EL (cell line): ENCODE data around the gene KRTAP4-6.
A peak's percentile ranks its signal among the peaks of the same experiment; 100 is the strongest.
"Not testable (repeated sequence)": the region's sequence is repeated elsewhere in the genome, so short reads cannot be mapped to it uniquely, and the experiment has no call there.

Experiments used
- DNase-seq: peaks from one replicate; pipeline ENCODE4 v3.0.0-alpha.2; 2016

KRTAP4-6 gene

DNA sequence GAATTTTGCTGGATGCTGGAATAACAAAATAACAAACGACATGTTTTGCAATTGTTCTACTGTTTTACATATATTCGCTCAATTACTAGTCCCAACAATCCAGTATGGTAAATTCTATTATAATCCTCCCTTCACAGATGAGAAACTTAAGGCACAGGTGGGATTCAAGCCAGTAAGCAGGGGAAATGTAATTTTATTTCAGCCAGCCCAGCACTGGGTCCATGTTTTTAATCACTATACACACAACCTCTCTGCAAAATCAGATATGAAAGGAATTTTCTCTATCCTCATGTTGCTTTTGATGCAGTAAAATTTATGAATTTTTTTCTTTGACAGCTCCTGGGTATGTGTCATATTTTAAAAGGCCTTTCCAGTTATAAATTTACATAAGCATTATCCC is 4.9 kb upstream of the KRTAP4-6 start:
- DNase-seq, result no peak

DNA sequence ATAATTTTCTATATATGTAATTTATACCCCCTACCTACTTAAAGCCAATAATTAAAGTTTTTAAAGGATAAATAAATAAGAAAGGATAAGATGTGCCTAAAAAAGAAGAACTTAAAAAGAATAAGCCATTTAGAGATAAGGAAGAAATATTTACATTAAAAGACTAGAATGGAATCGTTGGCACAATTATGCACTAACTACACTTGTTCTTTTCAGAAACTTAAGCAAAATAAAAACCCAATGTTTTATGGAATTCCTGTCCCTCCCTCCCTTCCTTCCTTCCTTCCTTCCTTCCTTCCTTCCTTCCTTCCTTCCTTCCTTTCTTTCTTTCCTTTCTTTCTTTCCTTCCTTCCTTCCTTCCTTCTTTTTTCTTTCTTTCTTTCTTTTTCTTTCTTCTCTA is 4.5 kb upstream of the KRTAP4-6 start:
- no peak for DNase-seq

DNA sequence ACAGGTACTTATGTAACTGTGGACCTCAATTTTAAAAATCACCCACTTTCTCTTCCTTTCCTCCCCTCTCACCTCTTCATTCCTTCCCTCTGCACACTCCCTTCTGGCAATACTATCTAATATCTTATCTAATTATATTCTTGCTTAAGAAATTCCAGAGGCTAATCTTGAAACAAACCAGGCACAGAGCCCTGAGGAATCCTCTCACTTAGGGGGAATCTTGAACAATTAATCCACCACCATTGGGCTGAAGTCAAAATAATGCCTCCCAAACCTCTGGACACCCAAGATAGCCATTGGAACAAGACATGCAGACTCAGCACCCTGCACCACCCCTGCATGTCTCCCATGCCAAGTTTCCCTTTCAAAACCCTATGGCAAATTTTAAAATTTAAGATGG is 1.0 kb upstream of the KRTAP4-6 start:
- no peak for DNase-seq

DNA sequence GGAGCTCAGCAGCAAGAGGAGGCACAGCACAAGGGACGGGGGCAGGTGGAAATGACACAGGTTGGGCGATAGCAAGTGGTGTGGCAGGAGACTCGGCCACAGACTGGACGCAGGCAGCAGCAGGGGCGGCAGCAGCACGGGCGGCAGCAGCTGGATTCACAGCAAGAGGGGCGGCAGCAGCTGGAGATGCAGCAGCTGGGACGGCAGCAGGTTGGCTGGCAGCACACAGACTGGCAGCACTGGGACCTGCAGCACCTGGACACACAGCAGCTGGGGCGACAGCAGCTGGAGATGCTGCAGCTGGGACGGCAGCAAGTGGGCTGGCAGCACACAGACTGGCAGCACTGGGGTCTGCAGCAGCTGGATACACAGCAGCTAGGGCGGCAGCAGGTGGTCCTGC is 479 bp downstream of the KRTAP4-6 start:
- DNase-seq, result not testable (repeated sequence)

DNA sequence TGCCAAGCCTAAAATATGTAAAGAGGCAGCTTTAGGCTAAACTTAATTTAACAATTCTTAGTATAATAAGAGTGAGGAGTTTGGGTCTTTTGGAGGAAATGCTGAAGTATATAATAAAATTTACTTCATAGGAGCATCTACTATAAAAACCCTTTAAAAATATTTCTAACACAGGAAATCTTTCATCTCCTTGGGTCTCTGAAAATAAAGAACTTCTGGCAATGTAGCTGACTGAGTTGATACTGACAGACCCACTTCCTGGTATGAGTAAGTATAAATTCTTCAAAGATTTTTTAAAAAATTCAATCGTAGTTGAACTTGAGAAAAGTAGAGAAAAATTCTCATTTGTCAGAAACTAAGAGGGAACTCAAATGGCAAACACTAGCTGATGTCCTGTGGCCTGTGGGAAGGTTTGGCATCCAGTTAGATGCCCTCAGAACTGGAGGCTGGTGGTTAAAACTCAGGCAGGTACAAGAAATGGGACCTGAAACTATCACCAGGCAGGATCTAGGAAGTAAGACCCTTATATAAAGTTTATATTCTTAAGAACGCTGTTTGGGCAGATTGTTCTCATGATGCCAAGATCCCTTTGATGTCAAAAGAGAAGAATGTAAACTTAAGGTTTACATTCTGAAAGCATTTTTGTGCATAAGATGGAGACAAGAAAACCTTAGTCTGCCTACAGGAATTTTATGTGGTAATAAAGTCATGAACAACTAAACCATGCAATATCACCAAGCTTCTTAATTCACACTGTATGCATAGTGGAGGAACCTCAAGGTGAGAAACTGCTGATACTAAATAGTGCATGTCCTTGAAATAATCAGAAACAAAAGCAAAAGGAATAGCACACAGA is 6.2 kb downstream of the KRTAP4-6 start:
- DNase-seq, result no peak

DNA sequence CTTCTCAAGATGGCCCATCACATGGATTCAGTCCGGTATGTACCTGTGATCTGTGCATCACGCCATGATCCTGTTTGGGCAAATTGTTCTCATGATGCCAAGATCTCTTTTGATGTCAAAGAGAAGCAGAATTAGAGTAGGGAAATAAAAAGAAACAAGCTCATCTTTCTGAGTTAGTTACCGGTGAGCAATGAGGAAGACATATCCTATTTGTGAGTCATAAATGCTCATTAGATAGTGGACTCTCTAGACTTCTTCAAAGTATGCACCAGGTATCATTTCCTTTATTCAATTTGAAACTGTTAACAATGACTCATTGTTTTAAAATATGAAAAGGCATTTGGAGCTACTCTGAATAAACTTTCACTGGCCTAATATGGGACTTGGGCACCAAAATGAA is 8.4 kb downstream of the KRTAP4-6 start:
- DNase-seq, result peak; percentile 73

DNA sequence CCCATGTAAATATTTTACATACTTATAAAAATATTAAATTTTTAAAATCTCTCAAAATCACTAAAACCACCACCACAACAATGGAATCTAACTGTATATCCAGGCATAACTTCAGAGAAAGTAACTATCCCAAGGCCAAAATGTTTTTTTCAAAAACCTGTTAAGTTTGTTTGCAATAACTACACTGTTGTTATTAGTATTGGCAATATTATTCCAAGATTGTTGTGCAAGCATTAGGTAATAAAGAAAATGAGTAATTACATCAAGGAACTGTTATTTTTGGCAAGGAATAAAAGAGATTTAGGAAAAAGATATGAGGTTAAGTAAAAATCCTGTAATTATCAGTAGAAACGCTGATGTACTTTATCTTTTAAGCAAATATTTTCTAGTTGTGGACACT is 13.0 kb downstream of the KRTAP4-6 start:
- no peak for DNase-seq

DNA sequence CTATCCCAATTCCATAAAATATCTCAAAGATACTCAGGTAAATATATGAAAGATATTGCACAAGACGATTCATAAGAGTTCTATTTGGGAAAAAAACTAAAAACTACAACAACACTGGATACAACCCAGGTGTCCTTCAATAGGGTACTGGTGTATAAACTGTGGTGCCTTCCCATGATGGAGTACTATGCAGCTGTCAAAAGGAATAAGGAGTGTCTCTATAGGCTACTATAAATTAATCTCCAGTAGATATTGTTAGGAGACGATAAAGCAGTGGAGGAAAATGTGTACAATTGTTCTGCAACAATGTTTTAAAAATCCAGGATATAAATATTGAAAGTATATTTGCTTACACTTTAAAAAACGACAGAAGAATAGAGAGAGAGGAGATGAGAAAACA is 13.9 kb downstream of the KRTAP4-6 start:
- no peak for DNase-seq

DNA sequence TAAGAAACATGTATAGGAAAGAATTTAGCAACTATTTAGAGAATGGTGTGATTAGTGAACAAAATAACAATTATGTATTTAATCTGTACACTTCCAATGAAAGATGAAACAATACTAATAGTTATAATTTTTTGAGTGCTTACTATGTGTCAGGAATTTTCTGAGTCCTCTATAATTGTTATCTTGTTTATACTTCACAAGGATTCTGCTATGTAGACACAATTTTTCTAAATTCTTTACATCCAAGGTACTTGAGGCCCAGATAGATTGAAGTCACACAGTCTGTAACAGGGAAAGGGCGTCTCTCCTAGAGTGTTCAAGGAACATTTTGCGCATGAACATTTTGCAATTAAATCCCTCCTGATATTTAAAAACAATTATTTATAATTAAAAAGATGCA is 15.3 kb downstream of the KRTAP4-6 start:
- no peak for DNase-seq

DNA sequence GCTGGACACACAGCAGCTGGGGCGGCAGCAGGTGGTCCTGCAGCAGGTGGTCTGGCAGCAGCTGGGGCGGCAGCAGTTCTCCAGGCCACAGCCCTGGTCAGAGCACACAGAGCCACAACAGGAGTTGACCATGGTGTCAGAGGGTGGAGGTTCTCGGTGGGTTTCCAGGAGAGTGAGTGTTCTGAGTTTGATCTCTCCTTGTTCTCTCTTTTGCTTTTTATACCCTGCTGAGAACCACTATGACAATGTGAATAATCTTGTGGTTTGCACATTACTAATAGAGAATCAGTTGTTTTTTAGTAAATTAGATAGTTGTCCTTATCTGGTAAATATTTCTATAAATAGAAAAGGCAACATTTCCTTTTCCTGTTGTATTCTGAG is 16.4 kb downstream of the KRTAP4-6 start, which contains the start of gene KRTAP4-12:
Gene KRTAP4-12 (minus strand): TSS at position 192 of the 381 bp plus-strand sequence. CDS start 60 bp downstream, at position 132.
- not testable (repeated sequence) for DNase-seq

DNA sequence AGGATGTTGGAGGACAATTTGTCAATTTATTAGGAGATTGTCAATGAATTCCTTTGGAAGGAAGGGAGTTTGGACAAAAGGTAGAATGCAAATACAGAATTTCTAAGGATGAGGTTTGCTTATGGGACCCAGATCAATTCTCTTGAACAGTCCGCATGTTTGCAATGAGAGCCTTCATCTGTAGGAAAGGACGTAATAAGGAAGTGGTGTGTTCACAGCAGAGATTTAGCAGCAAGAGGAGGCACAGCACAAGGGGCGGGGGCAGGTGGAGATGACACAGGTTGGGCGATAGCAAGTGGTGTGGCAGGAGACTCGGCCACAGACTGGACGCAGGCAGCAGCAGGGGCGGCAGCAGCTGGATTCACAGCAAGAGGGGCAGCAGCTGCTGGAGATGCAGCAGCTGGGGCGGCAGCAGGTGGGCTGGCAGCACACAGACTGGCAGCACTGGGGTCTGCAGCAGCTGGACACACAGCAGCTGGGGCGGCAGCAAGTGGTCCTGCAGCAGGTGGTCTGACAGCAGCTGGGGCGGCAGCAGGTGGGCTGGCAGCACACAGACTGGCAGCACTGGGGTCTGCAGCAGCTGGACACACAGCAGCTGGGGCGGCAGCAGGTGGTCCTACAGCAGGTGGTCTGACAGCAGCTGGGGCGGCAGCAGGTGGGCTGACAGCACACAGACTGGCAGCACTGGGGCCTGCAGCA is 16.9 kb downstream of the KRTAP4-6 start:
- not testable (repeated sequence) for DNase-seq

DNA sequence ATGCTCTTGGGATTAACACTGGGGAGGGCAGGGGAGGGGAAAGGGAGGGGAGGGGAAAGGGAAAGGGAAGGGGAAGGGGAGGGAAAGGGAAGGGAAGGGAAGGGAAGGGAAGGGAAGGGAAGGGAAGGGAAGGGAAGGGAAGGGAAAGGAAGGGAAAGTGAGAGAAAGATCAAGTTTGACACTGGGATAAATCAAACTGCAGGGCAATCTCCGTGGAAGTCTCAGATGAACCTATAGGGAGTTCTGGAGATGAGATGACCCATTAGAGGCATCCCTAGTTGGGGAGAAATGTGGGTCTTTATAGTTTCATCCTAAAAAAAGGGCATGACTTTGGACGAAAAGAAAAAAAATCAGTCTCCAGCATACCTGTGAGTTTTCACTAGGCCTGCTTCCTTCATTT is 18.6 kb downstream of the KRTAP4-6 start:
- no peak for DNase-seq

DNA sequence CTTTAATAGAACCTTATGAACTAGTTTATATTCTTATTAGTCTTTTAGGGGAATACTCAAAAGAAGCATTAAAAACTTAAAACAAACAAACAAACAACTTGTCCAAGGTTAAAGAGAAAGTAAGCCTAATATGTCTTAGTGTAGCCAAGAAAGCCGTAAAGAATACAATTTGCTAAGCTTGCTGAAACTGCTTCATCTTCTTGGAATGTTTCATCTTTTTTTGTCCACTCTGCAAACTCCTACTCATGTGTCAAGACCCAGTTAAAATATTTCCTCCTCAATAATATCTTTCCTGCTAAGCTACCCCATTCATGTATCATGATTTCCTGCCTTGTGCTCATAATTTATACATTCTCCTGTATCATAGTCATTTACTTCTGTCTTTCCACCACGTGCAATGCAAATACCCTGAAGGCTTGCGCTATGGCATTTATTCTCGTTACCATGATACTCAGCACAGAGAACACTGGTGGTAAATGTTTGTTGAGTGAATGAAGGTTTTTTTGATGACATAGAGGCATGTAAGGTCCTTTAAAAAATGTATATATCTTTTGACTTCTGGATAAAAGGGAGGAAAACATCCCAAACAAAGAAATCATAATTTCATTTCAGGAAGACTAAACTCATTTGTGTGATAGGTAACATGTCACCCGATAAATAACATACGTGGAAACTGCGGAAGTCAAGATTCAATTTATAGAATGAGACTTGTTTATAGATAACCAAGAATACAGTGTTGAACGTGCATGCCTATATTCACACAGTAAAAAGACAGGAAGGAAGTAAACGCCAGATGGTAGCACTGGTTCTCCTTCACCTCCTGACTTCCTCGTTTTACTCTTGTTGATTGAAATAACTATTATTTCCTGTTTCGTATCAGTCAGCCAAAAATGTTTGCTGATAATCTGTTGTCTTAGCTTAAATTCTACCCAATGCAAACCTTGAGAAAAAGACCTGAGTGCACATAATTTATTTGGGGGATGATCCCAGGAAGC is 20.4 kb downstream of the KRTAP4-6 start:
- peak; percentile 83 for DNase-seq

DNA sequence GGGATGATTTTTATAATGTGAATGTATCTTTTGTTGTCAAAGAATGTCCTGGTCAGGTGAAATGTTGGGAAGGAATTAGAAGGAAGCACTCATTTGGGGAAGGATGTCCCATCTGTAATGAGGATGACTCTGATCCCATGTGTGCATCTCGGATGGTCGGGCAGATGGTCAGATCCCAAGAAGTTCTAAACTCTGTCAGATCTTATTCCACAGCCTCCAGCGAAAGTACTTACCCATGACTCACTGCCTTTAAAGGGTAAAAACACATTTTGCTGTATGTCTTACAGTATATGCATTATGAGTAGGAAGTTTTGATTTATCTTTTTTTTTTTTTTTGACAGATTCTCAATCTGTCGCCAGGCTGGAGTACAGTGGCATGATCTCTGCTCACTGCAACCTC is 21.6 kb downstream of the KRTAP4-6 start:
- peak; percentile 82 for DNase-seq

DNA sequence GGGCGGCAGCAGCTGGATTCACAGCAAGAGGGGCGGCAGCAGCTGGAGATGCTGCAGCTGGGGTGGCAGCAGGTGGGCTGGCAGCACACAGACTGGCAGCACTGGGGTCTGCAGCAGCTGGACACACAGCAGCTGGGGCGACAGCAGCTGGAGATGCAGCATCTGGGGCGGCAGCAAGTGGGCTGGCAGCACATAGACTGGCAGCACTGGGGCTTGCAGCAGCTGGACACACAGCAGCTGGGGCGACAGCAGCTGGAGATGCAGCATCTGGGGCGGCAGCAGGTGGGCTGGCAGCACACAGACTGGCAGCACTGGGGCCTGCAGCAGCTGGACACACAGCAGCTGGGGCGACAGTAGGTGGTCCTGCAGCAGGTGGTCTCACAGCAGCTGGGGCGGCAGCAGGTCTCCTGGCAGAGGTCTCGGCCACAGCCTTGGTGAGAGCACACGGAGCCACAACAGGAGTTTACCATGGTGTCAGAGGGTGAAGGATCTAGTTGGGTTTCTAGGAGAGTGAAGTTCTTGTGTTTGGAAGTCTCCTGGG is 22.4 kb downstream of the KRTAP4-6 start, which contains the start of gene KRTAP4-11:
Gene KRTAP4-11 (minus strand): TSS at position 528 of the 541 bp plus-strand sequence. CDS start 58 bp downstream, at position 470.
- DNase-seq, result not testable (repeated sequence)

DNA sequence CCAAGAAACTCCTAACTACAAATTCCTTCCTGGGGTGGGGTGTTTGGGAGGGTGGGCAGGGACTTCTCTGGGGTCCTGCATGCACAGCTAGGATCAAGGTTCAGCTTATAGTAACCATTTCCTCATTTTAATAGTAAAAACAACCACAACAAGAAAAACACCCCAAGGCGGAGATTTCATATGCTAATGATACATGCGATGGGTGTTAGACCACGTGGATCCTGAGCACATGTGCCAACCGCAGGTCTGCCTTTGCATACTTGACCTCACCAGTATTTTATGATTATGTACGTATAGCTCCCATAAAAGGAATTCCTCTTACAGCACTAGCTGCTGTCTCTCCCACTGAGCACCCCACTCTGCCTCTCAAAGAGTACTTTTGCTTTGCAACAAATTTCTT is 24.0 kb downstream of the KRTAP4-6 start:
- DNase-seq, result peak; percentile 66

DNA sequence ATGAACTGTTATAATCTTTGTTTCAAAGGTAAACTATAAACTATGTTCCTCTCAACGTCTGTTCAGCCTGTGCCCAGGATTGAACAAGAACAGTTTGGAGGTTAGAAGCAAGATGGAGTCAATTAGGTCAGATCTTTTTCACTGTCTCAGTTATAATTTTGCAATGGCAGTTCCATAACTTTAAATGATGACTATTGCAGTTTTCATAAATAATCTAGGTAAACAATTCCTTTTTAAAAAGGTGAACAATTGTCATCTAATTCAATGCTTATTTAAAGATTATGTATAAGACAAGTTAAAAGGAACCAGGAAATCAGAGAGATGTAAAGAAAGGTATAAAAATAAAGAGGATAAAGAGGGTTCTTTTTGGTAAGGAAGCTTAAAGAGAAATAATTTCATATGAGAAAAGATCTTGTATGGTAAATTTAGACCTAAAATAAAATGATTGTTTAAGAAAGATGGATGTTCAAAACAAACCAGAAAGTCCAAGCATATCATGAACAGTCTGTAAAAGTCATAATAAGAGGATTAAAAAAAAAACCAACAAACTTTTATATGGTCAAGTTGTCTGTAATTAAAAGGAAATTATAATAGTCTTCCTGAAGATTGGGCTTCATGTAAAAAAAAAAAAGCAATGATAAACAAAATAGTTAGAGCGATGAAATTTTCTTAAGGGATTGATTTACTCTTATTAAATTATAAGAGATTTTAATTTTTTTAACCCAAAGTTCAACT is 29.0 kb downstream of the KRTAP4-6 start:
- DNase-seq, result no peak

DNA sequence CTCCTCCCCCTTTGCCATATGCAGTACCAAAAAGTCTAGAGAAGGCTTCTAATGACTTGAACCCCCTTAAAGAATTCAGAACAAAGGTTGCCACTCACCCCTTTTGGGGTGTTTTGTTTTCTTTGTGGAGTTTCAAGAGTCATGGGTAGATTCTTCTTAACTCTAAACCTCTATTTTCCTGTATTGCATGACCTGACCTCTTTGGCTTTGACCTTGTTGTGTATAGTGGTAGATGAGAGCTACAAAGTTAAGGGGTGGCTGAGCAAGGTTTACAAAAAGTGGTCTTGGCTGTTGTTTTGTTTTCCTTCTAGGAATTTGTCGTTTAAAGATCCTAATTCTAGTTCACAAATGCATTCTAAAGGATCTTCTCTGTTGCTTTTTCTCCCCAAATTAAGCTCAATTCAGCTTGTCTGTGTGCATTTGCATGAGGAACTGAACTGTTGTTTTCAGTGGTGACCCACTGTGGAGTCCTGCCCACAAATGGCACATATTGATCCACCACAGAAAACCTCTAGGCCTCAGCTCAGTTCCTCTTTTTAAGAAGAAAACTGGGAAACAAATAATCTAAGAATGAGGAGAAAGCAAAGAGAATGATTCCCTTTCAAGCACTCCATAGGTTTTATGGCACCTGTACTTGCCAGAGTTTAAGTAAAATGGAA is 31.5 kb downstream of the KRTAP4-6 start:
- DNase-seq, result not testable (repeated sequence)

DNA sequence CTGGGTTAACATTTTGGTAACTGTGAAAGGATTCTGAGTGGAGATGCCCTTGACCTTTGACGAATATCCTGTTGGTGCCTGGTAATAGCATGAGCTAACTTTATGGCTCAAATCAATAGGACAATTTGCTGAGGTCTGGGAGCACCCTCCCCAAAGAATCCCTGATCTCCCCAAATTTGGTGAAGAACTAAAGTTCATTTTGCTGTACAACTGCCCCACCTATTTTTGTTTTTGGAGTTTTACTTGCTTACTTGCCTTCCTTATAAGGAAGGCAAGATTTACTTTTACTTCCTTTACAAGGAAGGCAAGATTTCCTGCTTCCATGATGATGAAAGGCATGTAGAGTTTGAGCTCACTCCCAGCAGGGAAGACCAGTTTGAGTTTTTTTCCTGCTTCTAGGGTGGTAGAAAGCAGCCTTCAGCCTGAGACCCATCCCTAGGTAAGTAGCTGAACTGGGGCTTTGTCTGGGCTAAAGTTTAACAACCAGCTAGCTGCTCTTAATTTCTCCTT is 32.3 kb downstream of the KRTAP4-6 start:
- DNase-seq, result peak; percentile 33

DNA sequence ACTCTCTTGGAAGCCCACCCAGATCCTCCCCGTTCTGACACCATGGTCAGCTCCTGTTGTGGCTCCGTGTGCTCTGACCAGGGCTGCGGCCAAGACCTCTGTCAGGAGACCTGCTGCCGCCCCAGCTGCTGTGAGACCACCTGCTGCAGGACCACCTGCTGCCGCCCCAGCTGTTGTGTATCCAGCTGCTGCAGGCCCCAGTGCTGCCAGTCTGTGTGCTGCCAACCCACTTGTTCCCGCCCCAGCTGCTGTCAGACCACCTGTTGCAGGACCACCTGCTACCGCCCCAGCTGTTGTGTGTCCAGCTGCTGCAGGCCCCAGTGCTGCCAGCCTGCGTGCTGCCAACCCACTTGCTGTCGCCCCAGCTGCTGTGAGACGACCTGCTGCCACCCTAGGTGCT is 35.0 kb downstream of the KRTAP4-6 start, which contains the start of gene KRTAP4-9:
Gene KRTAP4-9 (plus strand): TSS at position 43 of the 400 bp plus-strand sequence. CDS start 0 bp downstream, at position 43.
- DNase-seq, result not testable (repeated sequence)
